Measurements from ENCODE around the gene ITGA3.
A peak's percentile ranks its signal among the peaks of the same experiment; 100 is the strongest.

The ITGA3 gene

GRCh38 chr17:50074227-50074626, 18.3 kb downstream of the ITGA3 start:
- no peak for DNase-seq

GRCh38 chr17:50075446-50076032, 19.6 kb downstream of the ITGA3 start:
- DNase-seq = no peak

- no peak for DNase-seq
Measured at GRCh38 chr17:50076221-50076590, 20.3 kb downstream of the ITGA3 start.

GRCh38 chr17:50076591-50077235, 20.8 kb downstream of the ITGA3 start:
- DNase-seq = no peak

- no peak for DNase-seq
Measured at GRCh38 chr17:50078430-50078829, 22.5 kb downstream of the ITGA3 start.

- no peak for DNase-seq
Measured at GRCh38 chr17:50079334-50080095, 23.6 kb downstream of the ITGA3 start.

- DNase-seq = no peak
Measured at GRCh38 chr17:50080096-50080480, 24.2 kb downstream of the ITGA3 start.

- no peak for DNase-seq
Measured at GRCh38 chr17:50080827-50081226, 24.9 kb downstream of the ITGA3 start.

- DNase-seq = no peak
Measured at GRCh38 chr17:50081757-50082156, 25.8 kb downstream of the ITGA3 start.

- DNase-seq = peak; percentile 40 to 84 (median 64)
Measured at GRCh38 chr17:50087246-50087911, 31.5 kb downstream of the ITGA3 start.

- no peak for DNase-seq
Measured at GRCh38 chr17:50087912-50088405, 32.0 kb downstream of the ITGA3 start.

- DNase-seq = no peak
Measured at GRCh38 chr17:50088952-50089825, 33.3 kb downstream of the ITGA3 start.

- no peak for DNase-seq
Measured at GRCh38 chr17:50090071-50090470, 34.2 kb downstream of the ITGA3 start.

GRCh38 chr17:50090971-50091917, 35.3 kb downstream of the ITGA3 start:
- DNase-seq = no peak

- DNase-seq = no peak
Measured at GRCh38 chr17:50091918-50092285, 36.0 kb downstream of the ITGA3 start.

GRCh38 chr17:50093246-50093645, 37.3 kb downstream of the ITGA3 start:
- DNase-seq = no peak

- DNase-seq = no peak
Measured at GRCh38 chr17:50093807-50094206, 37.9 kb downstream of the ITGA3 start.

GRCh38 chr17:50094243-50094752, 38.4 kb downstream of the ITGA3 start:
- peak; percentile 73 to 94 (median 86) for DNase-seq

- peak; percentile 91 to 98 (median 96) for DNase-seq
Measured at GRCh38 chr17:50094753-50095619, 39.1 kb downstream of the ITGA3 start, which contains the start of gene PDK2. TSS of gene PDK2 (plus strand) at chr17:50095351. CDS start at chr17:50095436, 85 bp downstream.

- no peak for DNase-seq
Measured at GRCh38 chr17:50095626-50096037, 39.7 kb downstream of the ITGA3 start.
